Muscle of arm (tissue), 12 donors: ENCODE results near the gene USO1. TPM values are rescaled to one million over a fixed set of nuclear protein-coding genes. Genes with fewer than 3 reads are reported as not detected.
"Not testable (repeated sequence)": the region's sequence is repeated elsewhere in the genome, so short reads cannot be mapped to it uniquely, and the experiment has no call there.

Experiments used
- DNase-seq: peaks from one replicate; pipeline ENCODE4 v3.0.0-alpha.2; 2013
- polyA plus RNA-seq, 12 donors: library from polyadenylated mRNA; unstranded; fragments of 120-200 nt; gene quantifications; one replicate each; pipeline ENCODE4 v1.2.1, GENCODE V29; 2013; ENCODE audit not compliant: insufficient read length in 12 of 12

Gene USO1
- polyA plus RNA-seq, 12 donors = 122 to 292 (median 220) TPM; not detected in 1

- DNase-seq = no peak
These were observed 21.4 kb downstream of the USO1 start for GRCh38 chr4:75745721-75746199.

DNA sequence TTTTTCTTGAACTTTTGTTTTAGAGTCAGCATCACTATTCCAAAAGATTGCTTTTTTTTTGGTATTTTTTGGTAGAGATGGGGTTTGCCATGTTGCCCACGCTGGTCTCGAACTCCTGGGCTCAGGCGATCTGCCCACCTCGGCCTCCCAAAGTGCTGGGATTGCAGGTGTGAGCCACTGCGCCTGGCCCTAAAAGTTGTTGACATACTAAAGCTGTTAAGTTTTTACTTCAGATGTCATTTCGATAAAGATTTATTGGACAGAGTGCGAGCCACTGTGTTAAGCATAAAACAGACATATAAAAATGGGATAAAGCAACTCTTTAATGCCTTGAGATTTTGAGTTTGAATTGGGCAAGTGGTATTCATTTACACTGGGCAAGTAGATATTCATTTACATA, 28.3 kb downstream of the USO1 start:
- DNase-seq = no peak

DNA sequence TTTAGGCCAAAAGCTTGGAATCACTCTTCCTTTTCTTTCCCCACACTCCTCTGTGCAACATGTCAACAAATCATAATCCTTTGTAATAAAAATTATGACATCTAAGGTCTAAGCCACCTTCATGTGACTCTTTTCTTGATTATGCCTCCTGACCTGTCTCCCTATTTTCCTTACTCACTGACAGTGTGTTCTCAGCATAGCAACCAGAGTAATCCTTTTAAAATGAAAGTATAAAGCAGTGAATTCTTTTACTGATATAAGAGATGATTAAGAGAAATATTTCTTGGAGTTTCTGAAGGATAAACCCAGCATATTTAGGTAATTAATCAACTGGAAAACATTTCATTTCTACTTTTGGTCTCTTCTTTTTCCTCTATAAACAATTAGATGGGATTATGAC, 44.7 kb downstream of the USO1 start:
- no peak for DNase-seq

GRCh38 chr4:75771607-75772006, 47.2 kb downstream of the USO1 start:
- no peak for DNase-seq

DNA sequence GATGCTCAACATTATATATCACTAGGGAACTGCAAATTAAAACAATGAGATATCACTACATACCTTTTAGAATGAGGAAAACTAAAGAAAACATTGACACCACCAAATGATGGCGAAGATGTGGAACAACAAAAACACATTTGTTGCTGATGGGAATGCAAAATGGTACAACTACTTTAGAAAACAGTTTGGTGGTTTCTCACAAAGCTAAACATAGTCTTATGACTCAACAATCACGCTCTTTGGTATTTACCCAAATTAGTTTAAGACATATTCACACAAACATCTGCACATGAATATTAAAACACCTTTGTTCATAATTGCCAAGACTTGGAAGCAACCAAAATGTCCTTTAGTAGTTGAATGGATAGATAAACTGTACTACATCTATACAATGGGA, 53.2 kb downstream of the USO1 start:
- DNase-seq = no peak

GRCh38 chr4:75779105-75779757, 54.9 kb downstream of the USO1 start:
- no peak for DNase-seq

DNA sequence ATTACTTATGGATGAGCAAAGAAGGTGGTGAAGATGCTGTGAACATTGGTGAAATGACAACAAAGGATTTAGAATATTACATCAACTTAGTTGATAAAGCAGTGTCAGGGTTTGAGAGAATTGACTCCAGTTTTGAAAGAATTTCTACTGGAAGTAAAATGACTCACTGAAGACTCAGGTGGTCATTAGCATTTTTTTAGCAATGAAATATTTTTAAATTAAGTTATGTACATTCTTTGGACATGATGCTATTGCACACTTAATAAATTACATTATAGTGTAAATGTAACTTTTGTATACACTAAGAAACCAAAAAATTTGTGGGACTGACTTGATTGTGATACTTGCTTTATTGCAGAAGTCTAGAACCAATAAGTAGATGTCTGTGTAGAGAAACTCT, 56.9 kb downstream of the USO1 start:
- DNase-seq = no peak

DNA sequence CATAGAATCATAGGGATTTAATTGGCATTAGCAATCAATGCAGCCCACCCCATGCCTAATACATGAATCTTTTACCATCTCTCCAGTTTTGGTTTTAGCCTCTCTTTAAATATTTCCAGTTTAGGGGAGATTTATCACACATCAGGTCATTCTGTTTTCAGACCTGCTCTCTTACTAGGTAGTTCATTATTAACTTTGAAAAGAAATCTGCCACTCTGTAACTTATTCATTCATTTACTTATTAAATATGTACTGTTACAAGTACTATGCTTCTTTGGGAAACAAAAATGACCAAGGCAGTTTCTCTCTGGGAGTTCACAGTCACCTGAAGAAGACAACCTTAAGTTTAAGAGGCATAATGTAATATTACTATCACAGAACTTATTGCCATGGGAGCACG, 62.1 kb downstream of the USO1 start:
- DNase-seq = no peak

- no peak for DNase-seq
These were observed 62.6 kb downstream of the USO1 start for GRCh38 chr4:75786938-75787337.

- DNase-seq = no peak
These were observed 65.6 kb downstream of the USO1 start for GRCh38 chr4:75790024-75790423.

GRCh38 chr4:75800972-75801371, 76.6 kb downstream of the USO1 start:
- no peak for DNase-seq

DNA sequence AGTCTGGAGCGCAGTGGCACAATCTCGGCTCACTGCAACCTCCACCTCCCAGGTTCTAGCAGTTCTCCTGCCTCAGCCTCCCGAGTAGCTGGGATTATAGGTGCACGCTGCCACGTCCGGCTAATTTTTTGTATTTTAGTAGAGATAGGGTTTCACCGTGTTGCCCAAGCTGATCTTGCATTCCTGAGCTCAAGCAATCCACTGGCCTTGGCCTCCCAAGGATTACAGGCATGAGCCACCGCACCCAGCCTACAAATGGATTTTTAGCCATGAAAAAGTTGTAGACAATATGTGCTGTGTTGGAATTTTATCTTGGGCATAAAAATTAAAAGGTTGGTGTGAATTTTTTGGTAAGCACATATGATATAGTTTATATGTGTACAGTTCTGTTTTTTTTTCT, 81.7 kb downstream of the USO1 start:
- not testable (repeated sequence) for DNase-seq

- no peak for DNase-seq
These were observed 93.5 kb downstream of the USO1 start for GRCh38 chr4:75817901-75818300.

- DNase-seq = no peak
These were observed 94.7 kb downstream of the USO1 start for GRCh38 chr4:75819121-75819520.

DNA sequence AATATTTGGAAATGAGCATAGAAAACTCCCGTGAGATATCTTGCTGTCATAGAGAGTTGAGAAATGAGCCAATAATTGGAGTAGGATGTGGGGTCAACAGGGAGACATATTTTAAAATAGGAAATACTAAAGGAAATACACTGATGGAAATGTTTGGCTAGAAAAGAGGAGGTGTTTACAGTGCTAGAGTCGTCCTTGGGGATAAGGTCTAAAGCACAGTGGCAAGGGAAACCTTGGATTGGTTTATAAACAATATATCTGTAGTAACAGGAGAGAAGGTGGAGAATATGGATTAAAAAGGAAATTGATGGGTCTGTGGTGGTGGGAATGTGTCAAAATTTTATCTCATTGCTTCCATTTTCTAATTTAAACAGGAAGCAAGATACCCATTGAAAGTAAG, 95.8 kb downstream of the USO1 start:
- DNase-seq = no peak

DNA sequence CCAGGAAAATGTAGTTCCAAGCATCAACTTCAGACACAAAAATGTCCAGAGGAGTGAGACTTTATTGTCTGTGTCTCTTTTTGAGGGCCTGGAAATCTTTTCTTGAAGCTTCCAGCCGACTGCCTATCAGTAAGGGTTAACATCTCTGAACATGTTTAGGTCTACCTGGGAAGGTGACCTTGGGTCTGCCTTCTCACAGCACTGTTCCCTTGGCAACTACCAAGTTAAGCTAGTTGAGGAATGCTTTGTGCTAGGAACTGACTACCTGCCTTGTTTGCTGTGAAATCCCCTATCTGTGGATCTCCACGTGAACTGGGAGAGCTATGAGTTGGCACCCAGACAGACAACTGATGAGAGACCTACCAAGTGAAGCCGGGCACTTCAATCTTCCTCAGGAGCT, 96.3 kb downstream of the USO1 start:
- DNase-seq = no peak

- DNase-seq = no peak
These were observed 96.8 kb downstream of the USO1 start for GRCh38 chr4:75821216-75821615.

DNA sequence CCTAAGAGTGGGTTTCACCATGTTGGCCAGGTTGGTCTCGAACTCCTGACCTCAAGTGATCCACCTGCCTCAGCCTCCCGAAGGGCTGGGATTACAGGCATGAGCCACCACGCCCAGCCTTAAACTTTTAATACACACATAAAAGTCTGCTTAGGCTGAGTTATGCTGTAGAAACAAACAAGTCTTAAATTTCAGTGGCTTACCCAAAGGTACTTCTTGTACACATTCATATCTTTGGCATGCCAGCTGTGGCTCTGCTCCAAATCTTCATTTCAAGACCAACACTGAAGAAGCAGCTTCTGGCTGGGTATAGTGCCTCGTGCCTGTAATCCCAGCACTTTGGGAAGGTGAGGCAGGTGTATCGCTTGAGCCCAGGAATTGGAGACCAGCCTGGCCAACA, 97.6 kb downstream of the USO1 start:
- DNase-seq = no peak

DNA sequence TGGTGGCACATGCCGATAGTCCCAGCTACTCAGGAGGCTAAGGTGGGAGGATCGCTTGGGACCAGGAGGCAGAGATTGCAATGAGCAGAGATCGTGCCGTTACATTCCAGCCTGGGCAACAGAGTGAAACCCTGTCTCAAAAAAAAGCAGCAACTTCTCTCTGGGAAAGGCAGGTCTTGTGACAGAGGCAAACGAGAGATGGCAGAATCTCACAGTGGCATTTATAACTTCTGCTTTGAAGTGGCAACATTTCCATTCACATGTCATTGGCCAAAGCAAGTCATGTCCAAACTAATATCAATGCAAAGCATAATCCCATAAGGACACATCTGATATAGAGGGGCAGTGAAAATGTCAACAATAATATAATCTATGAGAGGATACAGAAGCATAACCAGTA, 98.0 kb downstream of the USO1 start:
- peak; percentile 7 for DNase-seq

- DNase-seq = no peak
These were observed 99.4 kb downstream of the USO1 start for GRCh38 chr4:75823812-75824211.

- no peak for DNase-seq
These were observed 106.5 kb downstream of the USO1 start for GRCh38 chr4:75830906-75831305.

- DNase-seq = no peak
These were observed 107.6 kb downstream of the USO1 start for GRCh38 chr4:75831856-75832405.

- DNase-seq = no peak
These were observed 109.9 kb downstream of the USO1 start for GRCh38 chr4:75834095-75834771.

- no peak for DNase-seq
These were observed 110.4 kb downstream of the USO1 start for GRCh38 chr4:75834772-75835154.
